HepG2 (cell line): ENCODE measurements around the gene PLD3. TPM values are rescaled to one million over a fixed set of nuclear protein-coding genes. Genes with fewer than 3 reads are reported as not detected.

Experiments
- DMAP1 ChIP-seq: IDR thresholded peaks from 2 replicates; pipeline ENCODE4 v1.6.1; 2016
- HOXA9 ChIP-seq: sonication (generic); formaldehyde crosslinking; IDR thresholded peaks from 2 replicates; pipeline ENCODE4 v1.8.1; 2022; ENCODE audit warnings: missing genetic modification reagents, mild to moderate bottlenecking, moderate library complexity, borderline replicate concordance
- MAFF ChIP-seq: IDR thresholded peaks from 2 replicates; pipeline ENCODE4 v1.6.1; 2011; ENCODE audit warnings: low read depth, low read length, improper control_type of control experiment
- MAZ ChIP-seq, 2 experiments: sonication (generic) in 1 of 2; formaldehyde crosslinking in 1 of 2; IDR thresholded peaks; 2 replicates each; pipeline versions ENCODE4 v1.5.0 to v1.6.1; 2012 to 2020; ENCODE audit warnings: low read depth in 2 of 2, mild to moderate bottlenecking in 2 of 2, borderline replicate concordance in 1 of 2, improper control_type of control experiment in 1 of 2, low read length in 1 of 2, missing genetic modification reagents in 1 of 2, moderate library complexity in 1 of 2
- MTF2 ChIP-seq: sonication (generic); formaldehyde crosslinking; IDR thresholded peaks from 2 replicates; pipeline ENCODE4 v1.5.0; 2020; ENCODE audit warnings: missing genetic modification reagents, borderline replicate concordance
- NCOR1 ChIP-seq: fragments of 200-600 bp; sonication (generic); IDR thresholded peaks from 2 replicates; pipeline ENCODE4 v1.7.0; 2017; ENCODE audit warnings: antibody characterized with exemption, low read length, borderline replicate concordance
- NFATC3 ChIP-seq: sonication (generic); formaldehyde crosslinking; IDR thresholded peaks from 2 replicates; pipeline ENCODE4 v1.5.1; 2020; ENCODE audit warnings: mild to moderate bottlenecking, missing genetic modification reagents
- NFYC ChIP-seq: IDR thresholded peaks from 2 replicates; pipeline ENCODE4 v1.6.1; 2016; ENCODE audit warnings: missing genetic modification reagents, missing compliant biosample characterization
- PHF5A ChIP-seq: IDR thresholded peaks from one replicate; pipeline ENCODE4 v1.6.1; 2018; ENCODE audit warnings: low read depth, missing genetic modification reagents; ENCODE audit not compliant: unreplicated experiment
- POGZ ChIP-seq: sonication (generic); formaldehyde crosslinking; IDR thresholded peaks from 2 replicates; pipeline ENCODE4 v1.4.0; 2020; ENCODE audit warnings: mild to moderate bottlenecking, missing genetic modification reagents
- SKI ChIP-seq: fragments of 450-650 bp; IDR thresholded peaks from one replicate; pipeline ENCODE4 v1.6.1; 2018; ENCODE audit warnings: mild to moderate bottlenecking; ENCODE audit not compliant: partially characterized antibody
- SP2 ChIP-seq: sonication (generic); formaldehyde crosslinking; IDR thresholded peaks from 2 replicates; pipeline ENCODE4 v1.5.1; 2020; ENCODE audit warnings: mild to moderate bottlenecking, missing genetic modification reagents
- SRF ChIP-seq: IDR thresholded peaks from 2 replicates; pipeline ENCODE4 v1.6.1; 2011; ENCODE audit warnings: mild to moderate bottlenecking, low read depth, low read length, moderate library complexity
- SRY ChIP-seq: sonication (generic); formaldehyde crosslinking; IDR thresholded peaks from 2 replicates; pipeline ENCODE4 v1.8.0; 2022; ENCODE audit warnings: mild to moderate bottlenecking, missing genetic modification reagents
- ZFP82 ChIP-seq: sonication (generic); formaldehyde crosslinking; IDR thresholded peaks from 2 replicates; pipeline ENCODE4 v1.5.1; 2020; ENCODE audit warnings: mild to moderate bottlenecking, missing genetic modification reagents, borderline replicate concordance
- ZMAT3 ChIP-seq: sonication (generic); formaldehyde crosslinking; conservative IDR thresholded peaks from 2 replicates; pipeline ENCODE4 v1.7.0; 2021; ENCODE audit warnings: missing genetic modification reagents
- ZNF331 ChIP-seq: sonication (generic); formaldehyde crosslinking; IDR thresholded peaks from 2 replicates; pipeline ENCODE4 v1.4.0; 2020; ENCODE audit warnings: missing genetic modification reagents
- ZNF547 ChIP-seq: sonication (generic); formaldehyde crosslinking; IDR thresholded peaks from 2 replicates; pipeline ENCODE4 v1.5.1; 2020; ENCODE audit warnings: mild to moderate bottlenecking, missing genetic modification reagents
- ZNF556 ChIP-seq: sonication (generic); formaldehyde crosslinking; IDR thresholded peaks from 2 replicates; pipeline ENCODE4 v1.4.0; 2020; ENCODE audit warnings: mild to moderate bottlenecking, missing genetic modification reagents, borderline replicate concordance
- ZNF567 ChIP-seq: sonication (generic); formaldehyde crosslinking; IDR thresholded peaks from 2 replicates; pipeline ENCODE4 v1.8.1; 2023; ENCODE audit warnings: mild to moderate bottlenecking, missing genetic modification reagents, borderline replicate concordance
- ZNF580 ChIP-seq: IDR thresholded peaks from 2 replicates; pipeline ENCODE4 v1.6.1; 2016; ENCODE audit warnings: low read depth, borderline replicate concordance
- ZSCAN20 ChIP-seq: sonication (generic); formaldehyde crosslinking; IDR thresholded peaks from 2 replicates; pipeline ENCODE4 v1.4.0; 2020; ENCODE audit warnings: missing genetic modification reagents, mild to moderate bottlenecking, borderline replicate concordance
- ZSCAN30 ChIP-seq: sonication (generic); formaldehyde crosslinking; IDR thresholded peaks from 2 replicates; pipeline ENCODE4 v1.5.0; 2020; ENCODE audit warnings: mild to moderate bottlenecking, missing genetic modification reagents
- polyA plus RNA-seq, 8 experiments: library from polyadenylated mRNA; depleted of rRNA in 3 of 8; stranded (reverse) in 7 of 8; unstranded in 1 of 8; fragments of >200 nt; fragmentation: Illumina TruSeq in 4 of 8; extraction: Trizol in 4 of 8; gene quantifications; 2 replicates each; pipeline versions ENCODE4 v1.2.1 to v1.2.3, GENCODE V29; 2011 to 2016; ENCODE audit warnings: low read depth in 4 of 8, missing spikeins in 1 of 8, mixed read lengths in 1 of 8; ENCODE audit not compliant: insufficient read depth in 1 of 8
- total RNA-seq, 5 experiments: library from RNA; depleted of rRNA; stranded (reverse); fragments of >200 nt; fragmentation: Illumina TruSeq; extraction: Trizol; gene quantifications; 2 replicates each; pipeline ENCODE4 v1.2.3, GENCODE V29; 2016; ENCODE audit warnings: low read depth in 1 of 5
- TF ChIP-seq, protein P1 (sequence below): sonication (generic); formaldehyde crosslinking; IDR thresholded peaks from 2 replicates; pipeline ENCODE4 v1.5.0; 2020; ENCODE audit warnings: mild to moderate bottlenecking, missing genetic modification reagents
- TF ChIP-seq, protein P2 (sequence below), 2 experiments: sonication (generic) in 1 of 2; formaldehyde crosslinking in 1 of 2; IDR thresholded peaks; 2 replicates each; pipeline versions ENCODE4 v1.4.0 to v1.6.1; 2018 to 2020; ENCODE audit warnings: missing genetic modification reagents in 2 of 2, borderline replicate concordance in 1 of 2, low read depth in 1 of 2, mild to moderate bottlenecking in 1 of 2, missing biosample characterization in 1 of 2

The PLD3 gene
- total and polyA plus RNA-seq, 2 of the 13 experiments (the other 11 are each of a cell fraction or from before 2014, with no cell fraction given): 45.7 to 164 TPM

DNA sequence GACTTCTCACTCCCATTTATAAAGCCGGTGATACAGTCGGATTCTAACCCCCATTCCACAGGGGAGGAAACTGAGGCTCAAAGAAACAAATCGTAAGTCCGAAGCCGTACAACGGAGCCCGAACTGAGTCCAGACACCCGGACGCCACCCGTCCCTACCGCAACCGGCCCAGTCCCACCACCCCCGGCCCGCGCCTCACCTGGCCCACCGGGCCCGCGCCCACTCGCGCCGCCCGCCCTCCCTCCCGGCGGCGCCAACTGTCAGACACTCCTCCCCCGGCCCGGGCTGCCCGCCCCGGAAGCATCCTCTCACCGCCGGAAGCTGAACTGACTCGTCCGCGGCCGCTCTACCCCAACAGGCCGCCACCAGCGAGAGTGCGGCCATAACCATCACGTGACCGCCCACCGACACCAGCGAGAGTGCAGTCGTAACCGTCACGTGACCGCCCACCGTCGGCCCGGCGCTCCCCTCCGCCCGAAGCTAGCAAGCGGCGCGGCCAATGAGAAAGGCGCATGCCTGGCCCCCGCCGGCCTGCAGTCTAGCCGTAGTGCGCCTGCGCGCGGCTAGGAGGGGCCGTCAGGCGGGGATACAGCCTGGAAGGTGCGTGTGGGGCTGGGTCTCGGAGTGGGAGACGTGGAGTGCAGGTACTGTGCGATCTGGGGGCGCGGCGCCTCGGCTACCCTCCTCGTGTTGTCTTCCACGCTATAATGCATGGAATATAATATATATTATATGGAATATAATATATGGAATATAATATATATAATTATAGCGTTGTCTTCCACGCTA, at the start of gene PLD3, which contains the start of gene C19orf47 (continued):
- TF ChIP-seq ZNF580: peak; percentile 75; the same call in 1 of the 2 replicates
- no peak for TF ChIP-seq DMAP1 (CRISPR knock-in tag)
- no peak for TF ChIP-seq NFATC3 (CRISPR knock-in tag)
- no peak for TF ChIP-seq ZNF567 (CRISPR knock-in tag)
- 0 out of 2 replicates have a peak, but pooled peaks have one; percentile 37 for TF ChIP-seq ZMAT3 (CRISPR knock-in tag)
- TF ChIP-seq, protein P1, sequence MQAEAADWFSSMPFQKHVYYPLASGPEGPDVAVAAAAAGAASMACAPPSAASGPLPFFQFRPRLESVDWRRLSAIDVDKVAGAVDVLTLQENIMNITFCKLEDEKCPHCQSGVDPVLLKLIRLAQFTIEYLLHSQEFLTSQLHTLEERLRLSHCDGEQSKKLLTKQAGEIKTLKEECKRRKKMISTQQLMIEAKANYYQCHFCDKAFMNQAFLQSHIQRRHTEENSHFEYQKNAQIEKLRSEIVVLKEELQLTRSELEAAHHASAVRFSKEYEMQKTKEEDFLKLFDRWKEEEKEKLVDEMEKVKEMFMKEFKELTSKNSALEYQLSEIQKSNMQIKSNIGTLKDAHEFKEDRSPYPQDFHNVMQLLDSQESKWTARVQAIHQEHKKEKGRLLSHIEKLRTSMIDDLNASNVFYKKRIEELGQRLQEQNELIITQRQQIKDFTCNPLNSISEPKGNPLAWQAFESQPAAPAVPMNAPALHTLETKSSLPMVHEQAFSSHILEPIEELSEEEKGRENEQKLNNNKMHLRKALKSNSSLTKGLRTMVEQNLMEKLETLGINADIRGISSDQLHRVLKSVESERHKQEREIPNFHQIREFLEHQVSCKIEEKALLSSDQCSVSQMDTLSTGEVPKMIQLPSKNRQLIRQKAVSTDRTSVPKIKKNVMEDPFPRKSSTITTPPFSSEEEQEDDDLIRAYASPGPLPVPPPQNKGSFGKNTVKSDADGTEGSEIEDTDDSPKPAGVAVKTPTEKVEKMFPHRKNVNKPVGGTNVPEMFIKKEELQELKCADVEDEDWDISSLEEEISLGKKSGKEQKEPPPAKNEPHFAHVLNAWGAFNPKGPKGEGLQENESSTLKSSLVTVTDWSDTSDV (CRISPR knock-in tag): no peak
- TF ChIP-seq SRY (CRISPR knock-in tag): 0 out of 2 replicates have a peak, but pooled peaks have one; percentile 39
- TF ChIP-seq ZNF331 (CRISPR knock-in tag): peak; percentile 54; the same call in 1 of the 2 replicates
- no peak; the same call in 1 of the 2 replicates for TF ChIP-seq NCOR1
- peak; percentile 81; the same call in 1 of the 2 replicates for TF ChIP-seq MAZ (IDR thresholded peaks at IDR 0.05; ENCODE audit: borderline replicate concordance, low read depth, low read length)
- peak; percentile 84 for TF ChIP-seq MAZ (CRISPR knock-in tag; IDR thresholded peaks at IDR 0.05; ENCODE audit: low read depth)
- no peak for TF ChIP-seq MAFF
- TF ChIP-seq ZFP82 (CRISPR knock-in tag): no peak
- TF ChIP-seq SRF: no peak
- TF ChIP-seq ZNF547 (CRISPR knock-in tag): 0 out of 2 replicates have a peak, but pooled peaks have one; percentile 78
- TF ChIP-seq SKI: peak; percentile 84
- peak; percentile 82 for TF ChIP-seq NFYC (CRISPR knock-in tag)
- no peak for TF ChIP-seq ZSCAN20 (CRISPR knock-in tag)
- TF ChIP-seq HOXA9 (CRISPR knock-in tag): no peak; the same call in 1 of the 2 replicates
- peak; percentile 68; the same call in 1 of the 2 replicates for TF ChIP-seq ZNF556 (CRISPR knock-in tag)
- TF ChIP-seq MTF2 (CRISPR knock-in tag): no peak
- peak; percentile 88 for TF ChIP-seq POGZ
- TF ChIP-seq SP2: peak; percentile 80
- TF ChIP-seq PHF5A (CRISPR knock-in tag): no peak
- TF ChIP-seq, protein P2, sequence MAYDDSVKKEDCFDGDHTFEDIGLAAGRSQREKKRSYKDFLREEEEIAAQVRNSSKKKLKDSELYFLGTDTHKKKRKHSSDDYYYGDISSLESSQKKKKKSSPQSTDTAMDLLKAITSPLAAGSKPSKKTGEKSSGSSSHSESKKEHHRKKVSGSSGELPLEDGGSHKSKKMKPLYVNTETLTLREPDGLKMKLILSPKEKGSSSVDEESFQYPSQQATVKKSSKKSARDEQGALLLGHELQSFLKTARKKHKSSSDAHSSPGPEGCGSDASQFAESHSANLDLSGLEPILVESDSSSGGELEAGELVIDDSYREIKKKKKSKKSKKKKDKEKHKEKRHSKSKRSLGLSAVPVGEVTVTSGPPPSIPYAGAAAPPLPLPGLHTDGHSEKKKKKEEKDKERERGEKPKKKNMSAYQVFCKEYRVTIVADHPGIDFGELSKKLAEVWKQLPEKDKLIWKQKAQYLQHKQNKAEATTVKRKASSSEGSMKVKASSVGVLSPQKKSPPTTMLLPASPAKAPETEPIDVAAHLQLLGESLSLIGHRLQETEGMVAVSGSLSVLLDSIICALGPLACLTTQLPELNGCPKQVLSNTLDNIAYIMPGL (CRISPR knock-in tag; IDR thresholded peaks at IDR 0.05; ENCODE audit: borderline replicate concordance in 1 of 2, low read depth in 1 of 2): peak in 1 of 2 experiments; percentile 77; a peak in 3 of 4 replicates
- TF ChIP-seq ZSCAN30: no peak
